ENCODE measurements around the gene COLEC11. TPM values are rescaled to one million over a fixed set of nuclear protein-coding genes. Genes with fewer than 3 reads are reported as not detected.

COLEC11 gene
- total RNA-seq, 2 experiments from 2014 or later, result 0.35 TPM; not detected in 1

GRCh38 chr2:3644891-3645605 lies 50.1 kb downstream of the COLEC11 start:
- no peak overlapping the region for H3K27ac Mint-ChIP-seq
- ChIA-PET CTCF (interaction anchor here (0.7 to 0.9 kb wide), 2 partner anchors 8 to 91 kb away, joined by 3 read pairs; no protein-coding TSS in a partner anchor), POLR2A (no interaction called here)
- H3K4me1 Mint-ChIP-seq, result peaks cover 2% of the 10 kb centered on the region
- DNase-seq, result no peak
- H3K9me3 Mint-ChIP-seq, result no peaks in the 10 kb centered on the region
- H3K4me3 Mint-ChIP-seq, result no peak overlapping the region
- H3K27me3 Mint-ChIP-seq, result no peaks in the 10 kb centered on the region
- H3K36me3 Mint-ChIP-seq (ENCODE audit: low read depth), result no peaks in the 10 kb centered on the region

- CTCF ChIA-PET, result interaction anchor here (0.7 kb wide), 1 partner anchor 91 kb away, joined by 3 read pairs; no protein-coding TSS in a partner anchor
- Mint-ChIP-seq H3K27me3 (no peaks in the 10 kb centered on the region), H3K36me3 (ENCODE audit: low read depth) (no peaks in the 10 kb centered on the region), H3K4me3 (no peak overlapping the region), H3K4me1 (peaks cover 5% of the 10 kb centered on the region), H3K9me3 (no peaks in the 10 kb centered on the region), H3K27ac (no peak overlapping the region)
- POLR2A ChIA-PET, result no interaction called here
- no peak for DNase-seq
Measured at GRCh38 chr2:3645745-3646389, 51.0 kb downstream of the COLEC11 start.

DNA sequence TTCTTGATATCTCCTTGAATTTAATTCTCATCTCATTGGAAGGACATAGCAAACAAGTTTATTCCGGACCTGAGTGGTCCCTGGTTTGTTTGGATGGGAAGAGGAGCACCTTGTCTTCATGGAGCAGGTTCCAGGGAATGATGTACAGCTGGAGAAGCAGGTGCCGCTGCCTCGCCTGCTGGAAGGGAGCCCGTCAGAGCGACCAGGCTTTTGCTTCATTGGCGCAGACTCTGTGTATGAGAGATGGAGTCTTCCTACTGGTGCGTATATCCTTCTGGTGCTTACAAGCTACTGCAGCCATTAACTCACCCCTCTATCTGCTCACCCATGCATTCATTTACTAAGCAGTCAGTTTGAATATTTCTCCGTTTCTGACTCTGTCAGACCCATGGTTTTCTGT lies 51.5 kb downstream of the COLEC11 start:
- Mint-ChIP-seq H3K27ac (no peak overlapping the region), H3K4me1 (peaks cover 10% of the 10 kb centered on the region), H3K36me3 (ENCODE audit: low read depth) (no peaks in the 10 kb centered on the region), H3K4me3 (no peak overlapping the region), H3K27me3 (no peaks in the 10 kb centered on the region), H3K9me3 (no peaks in the 10 kb centered on the region)
- no peak for DNase-seq
- POLR2A ChIA-PET, result no interaction called here
- CTCF ChIA-PET, result no interaction called here

GRCh38 chr2:3647246-3647645 lies 52.3 kb downstream of the COLEC11 start:
- Mint-ChIP-seq H3K36me3 (ENCODE audit: low read depth) (no peaks in the 10 kb centered on the region), H3K4me3 (no peak overlapping the region), H3K27ac (no peak overlapping the region), H3K4me1 (peaks cover 18% of the 10 kb centered on the region), H3K27me3 (no peaks in the 10 kb centered on the region), H3K9me3 (no peaks in the 10 kb centered on the region)
- ChIA-PET POLR2A (no interaction called here), CTCF (no interaction called here)
- DNase-seq, result no peak

- no peak overlapping the region for H3K27ac Mint-ChIP-seq
- no peaks in the 10 kb centered on the region for H3K9me3 Mint-ChIP-seq
- H3K4me1 Mint-ChIP-seq, result peaks cover 19% of the 10 kb centered on the region
- no peak for DNase-seq
- H3K27me3 Mint-ChIP-seq, result no peaks in the 10 kb centered on the region
- H3K4me3 Mint-ChIP-seq, result no peak overlapping the region
- ChIA-PET POLR2A (no interaction called here), CTCF (no interaction called here)
- H3K36me3 Mint-ChIP-seq (ENCODE audit: low read depth), result no peaks in the 10 kb centered on the region
Measured at GRCh38 chr2:3647831-3648651, 53.1 kb downstream of the COLEC11 start.

GRCh38 chr2:3648652-3649177 lies 53.8 kb downstream of the COLEC11 start:
- ChIA-PET POLR2A (no interaction called here), CTCF (no interaction called here)
- Mint-ChIP-seq H3K27me3 (no peaks in the 10 kb centered on the region), H3K36me3 (ENCODE audit: low read depth) (no peaks in the 10 kb centered on the region), H3K9me3 (no peaks in the 10 kb centered on the region), H3K4me3 (no peak overlapping the region), H3K4me1 (peaks cover 19% of the 10 kb centered on the region), H3K27ac (no peak overlapping the region)
- DNase-seq, result no peak

DNA sequence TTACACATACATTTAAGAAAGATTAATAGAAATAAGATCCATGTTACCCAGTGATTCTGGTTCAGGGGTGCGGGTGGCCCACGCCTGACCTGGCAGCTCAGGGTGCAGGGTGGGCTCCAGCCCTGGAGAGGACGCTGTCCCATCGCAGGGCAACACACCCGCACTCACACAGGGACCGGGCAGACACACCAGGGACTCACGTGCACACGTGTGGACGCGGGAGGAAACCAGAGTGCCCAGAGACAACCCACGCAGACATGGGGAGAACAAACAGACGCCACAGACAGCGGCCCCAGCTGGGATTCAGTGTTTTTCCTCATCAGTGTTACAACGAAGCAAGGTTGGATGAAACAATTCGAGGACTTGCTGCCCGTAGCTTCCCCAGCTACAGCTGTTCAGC lies 54.7 kb downstream of the COLEC11 start:
- no peaks in the 10 kb centered on the region for H3K36me3 Mint-ChIP-seq (ENCODE audit: low read depth)
- DNase-seq, result no peak
- no peaks in the 10 kb centered on the region for H3K27me3 Mint-ChIP-seq
- no peaks in the 10 kb centered on the region for H3K9me3 Mint-ChIP-seq
- no peak overlapping the region for H3K27ac Mint-ChIP-seq
- H3K4me3 Mint-ChIP-seq, result no peak overlapping the region
- peaks cover 16% of the 10 kb centered on the region for H3K4me1 Mint-ChIP-seq
- CTCF ChIA-PET, result interaction anchor here (0.6 to 1.3 kb wide), 3 partner anchors 12 to 237 kb away, joined by 3 to 4 read pairs (median 3); no protein-coding TSS in a partner anchor
- POLR2A ChIA-PET, result no interaction called here

GRCh38 chr2:3650140-3650920 lies 55.4 kb downstream of the COLEC11 start:
- no peak overlapping the region for H3K4me3 Mint-ChIP-seq
- DNase-seq, result no peak
- H3K36me3 Mint-ChIP-seq (ENCODE audit: low read depth), result no peaks in the 10 kb centered on the region
- H3K27ac Mint-ChIP-seq, result no peak overlapping the region
- H3K27me3 Mint-ChIP-seq, result no peaks in the 10 kb centered on the region
- ChIA-PET CTCF (interaction anchor here (0.6 to 1.3 kb wide), 3 partner anchors 13 to 238 kb away, joined by 3 to 4 read pairs (median 3); no protein-coding TSS in a partner anchor), POLR2A (interaction anchor here (0.6 to 0.8 kb wide), 2 partner anchors 72 to 1458 kb away, joined by 3 read pairs; no protein-coding TSS in a partner anchor)
- no peaks in the 10 kb centered on the region for H3K9me3 Mint-ChIP-seq
- peaks cover 16% of the 10 kb centered on the region for H3K4me1 Mint-ChIP-seq

DNA sequence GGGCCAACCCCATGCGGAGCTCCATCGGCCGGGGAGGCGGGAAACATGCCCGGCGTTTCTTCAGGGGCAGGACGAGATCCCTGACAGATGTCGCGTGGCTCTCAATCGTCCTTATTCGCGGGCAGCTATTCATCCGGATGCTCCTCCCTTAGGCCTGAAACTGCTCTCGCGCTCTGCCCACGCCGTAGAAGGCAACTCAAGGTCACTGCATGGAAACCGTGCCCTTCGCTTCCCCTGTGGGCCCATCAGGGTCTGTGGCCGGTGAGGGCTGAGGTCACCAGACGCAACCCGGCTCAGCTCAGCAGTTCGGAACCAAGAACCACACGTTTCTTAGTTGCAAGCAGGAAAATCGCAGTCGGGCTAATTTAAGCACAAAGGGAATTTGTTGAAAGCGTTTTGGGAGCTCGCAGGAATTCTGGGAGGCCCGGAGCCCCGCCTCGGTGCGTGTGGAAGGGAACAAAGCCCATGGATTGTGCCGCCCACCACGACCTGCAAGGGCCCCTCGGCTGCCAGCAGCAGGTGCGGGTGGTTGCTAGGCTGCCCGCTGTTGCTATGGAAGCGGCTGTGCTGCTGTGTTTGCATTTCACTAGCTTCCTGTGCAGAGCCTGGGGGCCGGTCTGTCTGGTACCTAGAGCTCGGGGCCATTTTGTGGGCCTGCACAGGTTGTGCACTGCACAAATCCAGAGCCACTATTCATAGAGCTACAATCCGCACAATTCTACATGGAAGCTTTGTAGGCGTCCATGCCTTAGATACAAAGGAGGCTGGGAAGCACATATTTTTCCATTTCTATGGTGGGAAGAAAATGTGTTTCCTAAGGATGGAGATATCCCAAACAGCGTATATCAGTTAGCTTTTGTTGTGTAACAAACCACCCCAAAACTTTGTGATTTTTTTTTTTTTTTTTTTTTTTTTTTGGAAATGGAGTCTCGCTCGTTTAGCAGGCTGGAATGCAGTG lies 57.1 kb downstream of the COLEC11 start:
- H3K4me1 Mint-ChIP-seq, result peaks cover 16% of the 10 kb centered on the region
- no peaks in the 10 kb centered on the region for H3K9me3 Mint-ChIP-seq

GRCh38 chr2:3652896-3653625 lies 58.1 kb downstream of the COLEC11 start:
- H3K4me3 Mint-ChIP-seq, result no peak overlapping the region
- no peak for DNase-seq
- H3K27ac Mint-ChIP-seq, result no peak overlapping the region
- H3K36me3 Mint-ChIP-seq (ENCODE audit: low read depth), result no peaks in the 10 kb centered on the region
- POLR2A ChIA-PET, result no interaction called here
- CTCF ChIA-PET, result interaction anchor here (0.7 to 1.7 kb wide), 4 partner anchors 8 to 502 kb away, joined by 3 to 4 read pairs (median 3); no protein-coding TSS in a partner anchor
- H3K4me1 Mint-ChIP-seq, result peaks cover 16% of the 10 kb centered on the region
- no peaks in the 10 kb centered on the region for H3K9me3 Mint-ChIP-seq
- no peaks in the 10 kb centered on the region for H3K27me3 Mint-ChIP-seq

More for the DNA sequence above, 57.1 kb downstream of the COLEC11 start:
- Mint-ChIP-seq H3K4me3 (peak overlapping the region; percentile 71), H3K27me3 (no peaks in the 10 kb centered on the region), H3K27ac (peak overlapping the region; percentile 89), H3K36me3 (ENCODE audit: low read depth) (no peaks in the 10 kb centered on the region)
- peak; percentile 82 for DNase-seq
- CTCF ChIA-PET, result interaction anchor here (0.7 to 1.7 kb wide), 9 partner anchors 10 to 501 kb away, joined by 3 to 6 read pairs (median 4); no protein-coding TSS in a partner anchor
- POLR2A ChIA-PET, result interaction anchor here (0.9 kb wide), 1 partner anchor 190 kb away, joined by 3 read pairs; no protein-coding TSS in a partner anchor

DNA sequence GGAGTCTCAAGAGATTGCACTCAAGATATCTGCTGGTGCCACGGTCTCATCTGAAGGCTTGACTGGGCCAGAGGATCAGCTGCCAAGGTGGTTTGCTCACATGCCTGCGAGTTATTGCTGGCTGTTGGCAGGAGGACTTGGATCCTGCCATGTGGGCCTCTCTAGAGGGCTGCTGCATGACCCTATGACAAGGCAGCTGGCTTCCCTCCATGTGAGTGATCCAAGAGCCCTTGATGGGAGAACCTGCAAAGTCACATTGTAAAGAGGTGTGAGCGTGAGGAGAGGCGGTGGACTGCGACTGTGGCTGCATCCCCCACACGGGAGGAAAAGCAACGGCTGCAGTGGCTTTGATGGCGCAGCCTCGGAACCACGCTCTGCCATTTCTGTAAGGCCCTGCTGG lies 59.1 kb downstream of the COLEC11 start:
- POLR2A ChIA-PET, result no interaction called here
- CTCF ChIA-PET, result interaction anchor here (1.2 to 1.5 kb wide), 2 partner anchors 9 to 11 kb away, joined by 3 read pairs; no protein-coding TSS in a partner anchor
- no peak for DNase-seq
- H3K27me3 Mint-ChIP-seq, result no peaks in the 10 kb centered on the region
- no peak overlapping the region for H3K27ac Mint-ChIP-seq
- peaks cover 16% of the 10 kb centered on the region for H3K4me1 Mint-ChIP-seq
- no peak overlapping the region for H3K4me3 Mint-ChIP-seq
- H3K36me3 Mint-ChIP-seq (ENCODE audit: low read depth), result no peaks in the 10 kb centered on the region
- H3K9me3 Mint-ChIP-seq, result no peaks in the 10 kb centered on the region
